ENCODE results near the gene SLC25A28.

GRCh38 chr10:99604862-99605261, 15.4 kb downstream of the SLC25A28 start:
- TF ChIP-seq CTCF (IDR thresholded peaks at IDR 0.05; ENCODE audit: poor library complexity, severe bottlenecking) (no peak), REST (IDR thresholded peaks at IDR 0.05; ENCODE audit: borderline replicate concordance) (no peak)

All from neural cell (in vitro differentiated cells).